Measurements from ENCODE around the gene RAB31. TPM values are rescaled to one million over a fixed set of nuclear protein-coding genes. Genes with fewer than 3 reads are reported as not detected.
"Not testable (repeated sequence)": the region's sequence is repeated elsewhere in the genome, so short reads cannot be mapped to it uniquely, and the experiment has no call there.

Gene RAB31
- total RNA-seq, 2 donors from 2014 or later, result 0.36 to 0.99 TPM

DNA sequence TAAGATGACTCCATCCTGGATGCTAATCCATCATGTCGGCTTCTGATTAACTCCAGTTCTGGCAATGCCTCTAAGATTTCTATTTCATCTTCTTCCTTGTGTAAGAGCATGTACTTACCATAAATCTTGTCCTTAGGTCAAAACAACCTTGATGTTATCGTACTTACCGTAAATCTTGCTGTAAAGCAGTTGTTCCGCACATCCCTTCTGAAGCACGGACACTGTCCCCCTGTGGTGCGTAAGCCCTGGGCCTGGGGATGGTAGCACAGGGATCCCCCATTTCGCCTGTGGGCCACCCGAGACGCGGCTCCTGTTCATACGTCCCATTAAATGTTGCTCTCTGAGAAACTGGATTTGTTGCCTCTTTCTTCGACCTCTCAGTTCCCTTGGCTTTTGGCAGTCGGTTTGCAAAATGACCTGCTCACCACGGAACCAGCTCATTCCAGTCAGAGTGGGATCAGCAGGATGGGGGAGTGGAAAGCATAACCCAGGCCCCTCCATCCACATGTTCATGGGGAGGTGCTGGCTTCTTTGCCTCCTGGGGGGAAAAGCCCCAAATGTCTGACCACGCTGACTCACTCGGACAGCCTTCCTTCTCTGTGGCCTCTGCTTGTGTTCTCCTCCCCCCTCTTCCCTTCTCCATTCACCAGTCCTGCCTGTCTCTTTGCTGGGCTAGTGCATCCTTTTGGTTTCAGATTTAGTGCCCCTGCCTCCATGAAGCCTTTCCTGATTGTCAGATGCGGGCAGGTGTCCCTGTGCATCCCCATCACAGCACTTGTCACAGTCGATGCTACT is 49.9 kb downstream of the RAB31 start:
- Mint-ChIP-seq H3K36me3 (no peaks in the 10 kb centered on the region), H3K9me3 (no peaks in the 10 kb centered on the region), H3K27ac (no peak overlapping the region)
- DNase-seq (ENCODE audit: low spot score in 2 of 2), result no peak
- ATAC-seq, result no peak

DNA sequence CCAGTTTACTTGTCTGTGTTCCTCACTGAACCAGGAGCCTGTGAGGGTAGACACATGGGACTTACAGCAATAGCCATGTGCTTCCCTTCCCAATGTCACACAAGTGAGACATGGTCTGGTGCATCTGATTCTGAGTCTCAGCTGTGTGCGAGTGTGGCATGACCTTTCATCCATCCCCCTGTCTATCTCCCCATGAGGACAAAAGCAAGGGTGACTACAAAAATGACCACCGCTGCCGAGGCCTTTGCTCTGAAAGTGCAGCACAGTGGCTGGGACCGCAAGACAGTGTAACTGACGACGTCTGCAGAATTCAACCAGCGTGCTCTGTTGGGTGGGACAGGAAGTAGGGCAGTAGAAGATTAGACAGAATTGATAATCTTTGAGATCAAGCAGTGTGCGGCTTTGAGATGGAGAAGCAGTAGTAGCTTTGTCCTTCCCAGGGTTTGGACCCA is 50.5 kb downstream of the RAB31 start:
- Mint-ChIP-seq H3K36me3 (no peaks in the 10 kb centered on the region), H3K27ac (no peak overlapping the region), H3K9me3 (no peaks in the 10 kb centered on the region)
- DNase-seq (ENCODE audit: low spot score in 2 of 2) (no peak), ATAC-seq (no peak)

DNA sequence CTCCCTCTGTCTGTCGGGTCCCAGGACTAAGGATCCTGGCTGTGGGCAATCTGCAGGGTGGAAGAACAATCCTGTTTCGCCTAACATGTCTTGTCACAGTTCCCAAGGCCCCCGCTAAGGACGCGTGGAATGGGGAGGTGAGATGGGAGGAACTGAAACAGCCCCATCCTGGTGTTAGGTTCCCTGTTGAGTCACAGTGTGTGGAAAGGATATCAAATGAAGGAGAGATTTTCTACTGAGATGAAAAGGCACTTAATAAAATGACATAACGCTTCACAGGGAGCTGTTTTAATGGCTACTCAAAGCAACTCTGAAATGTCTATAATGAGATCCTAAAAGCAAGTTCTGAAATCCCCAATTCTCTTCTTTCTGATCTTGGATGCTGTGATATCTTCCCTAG is 52.5 kb downstream of the RAB31 start:
- Mint-ChIP-seq H3K36me3 (no peaks in the 10 kb centered on the region), H3K27ac (no peak overlapping the region), H3K9me3 (no peaks in the 10 kb centered on the region)
- no peak for DNase-seq (ENCODE audit: low spot score in 2 of 2)
- ATAC-seq, result no peak

DNA sequence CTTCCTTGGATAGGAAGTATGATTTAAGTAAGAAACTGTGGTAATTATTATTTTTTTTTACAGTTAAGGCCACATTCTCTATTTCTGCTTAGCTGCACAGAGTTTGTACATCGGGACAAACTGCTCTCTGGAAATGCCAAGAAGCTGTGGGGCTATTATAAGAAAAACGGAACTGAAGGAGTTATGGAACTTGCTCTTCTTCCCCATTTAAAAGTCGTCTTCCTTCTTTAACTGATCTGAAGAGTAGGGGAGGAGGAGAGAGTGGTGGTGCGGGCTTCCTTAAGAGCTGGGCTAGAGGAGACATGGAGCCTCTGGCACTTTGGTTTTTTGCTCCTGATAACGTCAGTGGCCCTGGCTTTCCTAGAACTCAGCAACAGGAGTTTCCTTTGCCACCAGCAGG is 54.4 kb downstream of the RAB31 start:
- DNase-seq (ENCODE audit: low spot score in 2 of 2) (no peak), ATAC-seq (no peak)
- H3K9me3 Mint-ChIP-seq, result no peaks in the 10 kb centered on the region
- H3K27ac Mint-ChIP-seq, result no peak overlapping the region
- H3K36me3 Mint-ChIP-seq, result no peaks in the 10 kb centered on the region

DNA sequence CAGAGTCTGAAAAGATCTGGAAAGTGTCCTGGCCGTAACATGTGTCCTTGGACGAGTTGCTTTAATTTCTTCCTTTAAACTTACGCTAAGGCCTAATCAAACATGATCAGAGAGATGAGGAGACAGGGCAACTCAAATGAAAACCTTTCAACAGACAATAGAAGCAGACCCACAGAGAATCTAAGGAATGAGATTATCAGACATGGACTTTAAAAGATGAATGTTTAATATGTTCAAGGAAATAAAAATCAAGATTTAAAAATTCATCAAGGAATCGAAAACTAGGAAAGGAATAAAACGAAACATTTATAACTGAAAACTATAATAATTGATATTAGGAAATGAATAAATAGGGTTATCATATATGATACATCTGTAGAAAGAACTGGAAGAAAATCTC is 55.1 kb downstream of the RAB31 start:
- H3K36me3 Mint-ChIP-seq, result no peaks in the 10 kb centered on the region
- no peak overlapping the region for H3K27ac Mint-ChIP-seq
- DNase-seq (ENCODE audit: low spot score in 2 of 2), result no peak
- H3K9me3 Mint-ChIP-seq, result no peaks in the 10 kb centered on the region
- ATAC-seq, result no peak

DNA sequence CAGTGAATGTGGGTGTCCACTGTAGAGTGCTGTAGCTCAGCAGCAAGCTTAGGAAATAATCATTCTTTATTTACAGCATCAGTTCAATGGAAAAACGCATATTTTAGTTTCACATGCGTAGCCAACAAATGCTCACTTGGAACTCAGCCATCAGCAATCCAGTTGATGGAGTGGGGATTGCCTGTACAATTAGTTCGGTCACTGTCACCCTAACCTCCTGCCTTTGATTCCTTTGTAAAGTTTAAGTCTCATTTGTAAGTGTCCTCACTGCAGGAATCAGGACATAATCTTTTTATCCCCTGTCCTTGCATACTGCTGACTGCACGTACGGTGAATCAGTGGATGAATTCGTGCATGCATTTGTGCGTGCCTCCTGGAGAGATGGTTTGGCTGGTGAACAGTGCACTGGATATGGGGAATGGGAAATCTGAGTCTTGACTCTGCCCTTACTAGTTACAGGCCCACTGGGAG is 55.9 kb downstream of the RAB31 start:
- no peaks in the 10 kb centered on the region for H3K9me3 Mint-ChIP-seq

DNA sequence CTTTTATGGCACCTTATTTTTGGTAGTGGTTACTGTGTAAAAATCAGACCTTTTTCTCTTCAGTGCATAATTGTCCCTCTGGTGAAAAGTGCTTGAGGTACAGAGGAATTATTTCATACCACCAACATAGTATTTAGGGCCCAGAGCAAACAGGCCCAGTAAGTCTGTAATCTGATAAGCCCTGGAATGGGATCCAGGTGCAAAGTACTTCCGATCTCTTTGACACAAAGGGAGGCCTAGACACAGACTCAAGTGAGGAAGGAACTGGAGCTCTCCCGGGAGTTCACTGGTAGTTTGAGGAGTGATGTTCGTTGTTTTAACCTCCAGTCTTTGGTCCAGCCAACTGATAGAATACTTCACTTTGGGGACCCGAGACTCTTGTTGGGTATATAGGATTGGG is 57.4 kb downstream of the RAB31 start:
- no peak for DNase-seq (ENCODE audit: low spot score in 2 of 2)
- ATAC-seq, result no peak
- Mint-ChIP-seq H3K9me3 (no peaks in the 10 kb centered on the region), H3K27ac (no peak overlapping the region), H3K36me3 (no peaks in the 10 kb centered on the region)

More for the DNA sequence above, 55.9 kb downstream of the RAB31 start:
- H3K36me3 Mint-ChIP-seq, result no peaks in the 10 kb centered on the region
- ATAC-seq (no peak), DNase-seq (ENCODE audit: low spot score in 2 of 2) (no peak)
- no peak overlapping the region for H3K27ac Mint-ChIP-seq

DNA sequence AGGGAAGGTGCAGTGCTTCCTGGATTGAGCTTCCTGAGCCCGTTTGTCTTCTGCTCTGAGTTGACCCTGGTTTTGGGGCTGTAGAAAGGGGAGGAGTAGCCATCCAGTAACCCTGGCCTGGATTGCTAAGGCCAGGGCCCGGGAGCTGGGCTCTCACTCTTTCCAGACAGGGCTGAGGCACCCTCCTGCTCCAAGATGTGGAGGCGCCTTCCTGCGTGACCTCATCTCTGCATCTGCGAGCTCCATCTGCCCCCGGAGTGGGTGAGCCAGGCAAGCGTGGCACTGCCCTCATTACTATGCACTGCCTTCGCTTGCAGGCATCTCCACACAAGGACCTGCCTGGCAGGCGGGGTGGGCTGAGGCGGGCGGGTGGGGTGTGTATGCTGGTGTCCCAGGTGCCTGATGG is 58.0 kb downstream of the RAB31 start:
- no peak overlapping the region for H3K27ac Mint-ChIP-seq
- DNase-seq (ENCODE audit: low spot score in 2 of 2), result no peak
- no peak for ATAC-seq
- no peaks in the 10 kb centered on the region for H3K36me3 Mint-ChIP-seq
- H3K9me3 Mint-ChIP-seq, result no peaks in the 10 kb centered on the region

DNA sequence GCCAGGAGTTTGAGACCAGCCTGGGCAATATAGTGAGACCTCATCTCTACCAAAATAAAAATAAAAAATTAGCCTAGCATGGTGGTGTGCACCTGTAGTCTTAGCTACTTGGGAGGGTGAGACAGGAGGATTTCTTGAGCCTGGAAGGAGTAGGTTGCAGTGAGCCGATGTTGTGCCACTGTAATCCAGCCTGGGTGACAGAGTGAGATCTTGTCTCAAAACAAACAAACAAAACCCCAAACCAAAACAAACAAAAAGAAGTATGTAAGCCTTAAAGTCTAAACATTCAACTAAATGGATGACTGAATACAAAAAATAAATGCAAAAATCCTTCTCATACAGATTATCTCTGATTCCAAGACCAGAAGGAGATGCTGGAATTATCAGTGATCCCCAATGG is 58.6 kb downstream of the RAB31 start:
- no peaks in the 10 kb centered on the region for H3K9me3 Mint-ChIP-seq
- DNase-seq (ENCODE audit: low spot score in 2 of 2), result no peak
- ATAC-seq, result no peak
- H3K36me3 Mint-ChIP-seq, result no peaks in the 10 kb centered on the region
- no peak overlapping the region for H3K27ac Mint-ChIP-seq

DNA sequence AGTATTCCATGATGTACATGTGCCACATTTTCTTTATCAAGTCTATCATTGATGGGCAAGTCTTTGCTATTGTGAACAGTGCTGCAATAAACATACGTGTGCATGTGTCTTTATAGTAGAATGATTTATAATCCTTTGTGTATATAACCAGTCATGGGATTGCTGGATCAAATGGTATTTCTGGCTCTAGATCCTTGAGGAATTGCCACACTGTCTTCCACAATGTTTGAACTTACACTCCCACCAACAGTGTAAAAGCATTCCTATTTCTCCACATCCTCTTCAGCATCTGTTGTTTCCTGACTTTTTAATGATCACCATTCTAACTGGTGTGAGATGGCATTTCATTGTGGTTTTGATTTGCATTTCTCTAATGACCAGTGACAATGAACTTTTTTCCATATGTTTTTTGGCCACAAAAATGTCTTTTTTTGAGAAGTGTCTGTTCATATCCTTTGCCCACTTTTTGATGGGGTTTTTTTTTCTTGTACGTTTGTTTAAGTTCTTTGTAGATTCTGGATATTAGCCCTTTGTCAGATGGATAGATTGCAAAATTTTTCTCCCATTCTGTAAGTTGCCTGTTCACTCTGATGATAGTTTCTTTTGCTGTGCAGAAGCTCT is 60.1 kb downstream of the RAB31 start:
- not testable (repeated sequence) for DNase-seq (ENCODE audit: low spot score in 2 of 2); H3K27ac Mint-ChIP-seq; ATAC-seq; H3K36me3 Mint-ChIP-seq; H3K9me3 Mint-ChIP-seq

- not testable (repeated sequence) for DNase-seq (ENCODE audit: low spot score in 2 of 2); H3K9me3 Mint-ChIP-seq; H3K36me3 Mint-ChIP-seq; H3K27ac Mint-ChIP-seq; ATAC-seq
Measured at GRCh38 chr18:9770111-9770510, 62.0 kb downstream of the RAB31 start.

DNA sequence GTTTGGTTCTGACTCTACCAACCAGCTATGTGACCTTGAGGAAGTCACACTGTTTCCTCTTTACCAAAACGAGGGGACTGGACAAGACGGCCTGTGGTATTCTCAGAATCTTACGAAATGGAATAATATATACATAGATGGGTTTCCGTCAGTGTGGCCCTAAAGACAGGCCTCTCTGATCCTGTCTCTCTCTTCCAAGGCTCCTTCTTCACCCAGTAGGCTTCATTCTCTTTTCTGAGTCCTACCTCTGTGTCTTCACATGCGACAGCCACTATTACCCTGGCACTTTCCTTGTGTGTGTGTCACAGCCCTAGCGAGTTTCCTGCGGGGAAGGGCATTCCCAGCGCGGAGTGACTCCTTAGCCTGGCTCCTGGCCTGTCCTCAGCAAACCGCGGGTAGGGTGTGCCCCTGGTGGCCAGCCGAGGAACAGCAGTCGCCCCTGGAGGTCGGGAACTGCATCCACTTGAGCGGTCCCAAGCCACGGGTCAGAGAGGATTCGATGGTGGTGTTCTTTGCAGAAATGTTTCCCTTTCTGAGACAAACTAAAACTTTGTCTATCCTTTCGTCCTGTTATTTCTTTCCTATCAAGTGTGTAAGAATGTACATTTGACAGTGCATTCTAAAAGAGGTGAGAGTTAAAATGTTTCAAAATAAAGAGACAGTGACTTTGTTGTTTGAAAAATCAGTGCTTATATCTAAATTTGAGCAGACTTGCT is 63.3 kb downstream of the RAB31 start:
- Mint-ChIP-seq H3K9me3 (no peaks in the 10 kb centered on the region), H3K36me3 (no peaks in the 10 kb centered on the region), H3K27ac (no peak overlapping the region)
- peak; percentile 80 to 81 for ATAC-seq
- DNase-seq (ENCODE audit: low spot score in 2 of 2), result peak; percentile 61 to 76

- H3K36me3 Mint-ChIP-seq, result no peaks in the 10 kb centered on the region
- no peak for DNase-seq (ENCODE audit: low spot score in 2 of 2)
- no peak overlapping the region for H3K27ac Mint-ChIP-seq
- no peak for ATAC-seq
- H3K9me3 Mint-ChIP-seq, result no peaks in the 10 kb centered on the region
Measured at GRCh38 chr18:9771977-9772660, 64.0 kb downstream of the RAB31 start.

DNA sequence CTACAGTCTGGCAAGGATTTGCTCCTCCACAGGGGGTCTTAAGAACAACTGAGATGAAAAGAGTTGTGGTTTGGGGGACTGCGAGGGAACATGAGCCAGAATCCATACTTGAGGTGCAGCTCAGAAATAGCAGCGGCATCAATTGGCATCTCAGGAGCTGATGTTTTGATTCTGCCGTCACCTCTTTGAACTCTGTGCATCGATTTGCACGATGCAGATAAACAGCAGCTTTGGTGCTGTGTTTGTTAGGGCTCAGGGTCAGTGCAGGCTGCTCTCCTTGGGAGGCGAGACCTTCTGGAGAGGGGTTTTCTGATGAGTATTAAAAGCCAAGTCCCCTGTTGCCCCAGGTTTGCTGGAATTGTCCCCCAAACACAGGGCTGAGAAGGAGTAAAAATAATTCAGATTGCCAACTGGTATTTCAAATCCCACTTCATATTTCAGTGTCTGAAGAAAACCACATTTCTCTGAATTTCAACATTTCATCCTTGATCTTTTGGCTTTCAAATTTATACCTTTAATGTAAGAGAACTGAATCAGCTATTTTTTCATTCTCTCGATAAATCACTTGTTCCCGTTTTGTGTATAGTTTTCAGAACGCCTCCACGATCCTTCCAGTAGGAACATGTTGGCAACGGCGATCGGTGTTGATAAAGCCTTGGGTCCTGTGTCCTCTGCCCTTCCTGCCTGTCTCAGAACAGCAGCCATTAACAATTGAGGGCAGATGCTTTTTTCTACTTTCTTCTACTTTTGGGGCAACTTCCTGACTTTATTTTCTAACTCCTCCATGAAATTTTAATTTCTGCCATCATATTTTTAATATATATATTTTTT is 65.0 kb downstream of the RAB31 start:
- ATAC-seq (no peak), DNase-seq (ENCODE audit: low spot score in 2 of 2) (no peak)
- no peaks in the 10 kb centered on the region for H3K36me3 Mint-ChIP-seq
- H3K9me3 Mint-ChIP-seq, result no peaks in the 10 kb centered on the region
- no peak overlapping the region for H3K27ac Mint-ChIP-seq

- no peak overlapping the region for H3K27ac Mint-ChIP-seq
- DNase-seq (ENCODE audit: low spot score in 2 of 2) (no peak), ATAC-seq (no peak)
- H3K9me3 Mint-ChIP-seq, result no peaks in the 10 kb centered on the region
- no peaks in the 10 kb centered on the region for H3K36me3 Mint-ChIP-seq
Measured at GRCh38 chr18:9774150-9774549, 66.0 kb downstream of the RAB31 start.

- Mint-ChIP-seq H3K9me3 (no peaks in the 10 kb centered on the region), H3K27ac (no peak overlapping the region), H3K36me3 (no peaks in the 10 kb centered on the region)
- ATAC-seq, result no peak
- no peak for DNase-seq (ENCODE audit: low spot score in 2 of 2)
Measured at GRCh38 chr18:9775178-9775577, 67.1 kb downstream of the RAB31 start.
